Neural cell (in vitro differentiated cells): ENCODE results near the gene EHBP1. TPM values are rescaled to one million over a fixed set of nuclear protein-coding genes. Genes with fewer than 3 reads are reported as not detected.

Experiments used
- H2AFZ ChIP-seq: fragments of 200-600, 300-800 bp; sonication (generic), shearing (Covaris generic); 2 replicates; pipeline ENCODE4 v1.6.0; 2014; ENCODE audit warnings: low read depth, mild to moderate bottlenecking, antibody characterized with exemption, low read length, moderate library complexity
- H3F3A ChIP-seq: fragments of 200-600 bp; shearing (Covaris generic); 2 replicates; pipeline ENCODE4 v1.6.1; 2016; ENCODE audit warnings: mild to moderate bottlenecking, moderate library complexity, mixed read lengths, antibody characterized with exemption, low read length; ENCODE audit not compliant: insufficient read depth, poor library complexity, severe bottlenecking
- H3K27ac ChIP-seq: fragments of 200-600, 300-800 bp; sonication (generic), shearing (Covaris generic); 2 replicates; pipeline ENCODE4 v1.5.1; 2014; ENCODE audit warnings: mild to moderate bottlenecking, low read length, moderate library complexity
- H3K27me3 ChIP-seq: fragments of 300-800, 200-600 bp; sonication (generic), shearing (Covaris generic); 2 replicates; pipeline ENCODE4 v1.6.0; 2014; ENCODE audit warnings: mild to moderate bottlenecking, low read depth, low read length, moderate library complexity; ENCODE audit not compliant: insufficient read depth
- H3K36me3 ChIP-seq: fragments of 300-800, 200-600 bp; sonication (generic), shearing (Covaris generic); 2 replicates; pipeline ENCODE4 v1.5.1; 2014; ENCODE audit warnings: mild to moderate bottlenecking, antibody characterized with exemption, low read length, moderate library complexity; ENCODE audit not compliant: insufficient read depth
- H3K4me2 ChIP-seq: fragments of 300-800, 200-600 bp; sonication (generic), shearing (Covaris generic); 2 replicates; pipeline ENCODE4 v1.6.0; 2014; ENCODE audit warnings: mild to moderate bottlenecking, low read length
- H3K4me3 ChIP-seq: fragments of 300-800, 200-600 bp; sonication (generic), shearing (Covaris generic); 2 replicates; pipeline ENCODE4 v1.5.1; 2014; ENCODE audit warnings: mild to moderate bottlenecking, low read length, moderate library complexity
- H3K79me2 ChIP-seq: fragments of 200-600 bp; shearing (Covaris generic); replicated peaks from 2 replicates; pipeline ENCODE4 v1.6.0; 2014; ENCODE audit warnings: mild to moderate bottlenecking, low read length, moderate library complexity; ENCODE audit not compliant: insufficient read depth
- H3K9ac ChIP-seq: fragments of 300-800, 200-600 bp; sonication (generic), shearing (Covaris generic); 2 replicates; pipeline ENCODE4 v1.6.1; 2016; ENCODE audit warnings: mild to moderate bottlenecking, low read length, mixed read lengths
- H3K9me2 ChIP-seq: fragments of 200-600 bp; shearing (Covaris generic); 2 replicates; pipeline ENCODE4 v1.6.1; 2016; ENCODE audit warnings: mild to moderate bottlenecking, low read length, mixed read lengths; ENCODE audit not compliant: insufficient read depth
- H3K9me3 ChIP-seq: fragments of 200-600, 300-800 bp; sonication (generic), shearing (Covaris generic); 2 replicates; pipeline ENCODE4 v1.6.1; 2016; ENCODE audit warnings: mild to moderate bottlenecking, mixed run types, low read length, moderate library complexity, mixed read lengths
- H4K20me1 ChIP-seq: fragments of 200-600 bp; shearing (Covaris generic); 2 replicates; pipeline ENCODE4 v1.6.1; 2016; ENCODE audit warnings: mild to moderate bottlenecking, mixed run types; ENCODE audit not compliant: insufficient read depth
- EP300 ChIP-seq: fragments of 450-650 bp; conservative IDR thresholded peaks from 2 replicates; pipeline ENCODE4 v1.6.1; 2014; ENCODE audit warnings: antibody characterized with exemption, mild to moderate bottlenecking, moderate library complexity; ENCODE audit not compliant: poor library complexity, severe bottlenecking
- EZH2 ChIP-seq: fragments of 200-600, 300-800 bp; shearing (Covaris generic), sonication (generic); IDR thresholded peaks from 2 replicates; pipeline ENCODE4 v1.6.1; 2014; ENCODE audit warnings: antibody characterized with exemption, low read length, borderline replicate concordance, mild to moderate bottlenecking; ENCODE audit not compliant: insufficient read depth, poor library complexity, severe bottlenecking
- MXI1 ChIP-seq: fragments of 450-650 bp; conservative IDR thresholded peaks from 2 replicates; pipeline ENCODE4 v1.6.1; 2014; ENCODE audit warnings: antibody characterized with exemption, mild to moderate bottlenecking; ENCODE audit not compliant: poor library complexity, severe bottlenecking
- POLR2AphosphoS5 ChIP-seq: IDR thresholded peaks from 2 replicates; pipeline ENCODE4 v1.6.1; 2012
- RAD21 ChIP-seq: fragments of 450-650 bp; conservative IDR thresholded peaks from 2 replicates; pipeline ENCODE4 v1.6.1; 2014; ENCODE audit warnings: antibody characterized with exemption, mild to moderate bottlenecking, moderate library complexity
- SMC3 ChIP-seq: fragments of 450-650 bp; conservative IDR thresholded peaks from 2 replicates; pipeline ENCODE4 v1.6.1; 2014; ENCODE audit warnings: antibody characterized with exemption, mild to moderate bottlenecking, moderate library complexity; ENCODE audit not compliant: poor library complexity
- TAF1 ChIP-seq: IDR thresholded peaks from 2 replicates; pipeline ENCODE4 v1.6.1; 2012; ENCODE audit warnings: low read depth
- polyA plus RNA-seq: library from polyadenylated mRNA; depleted of rRNA; stranded (reverse); fragments of >200 nt; gene quantifications from 2 replicates; pipeline ENCODE4 v1.2.3, GENCODE V29; 2014
- small RNA-seq, 3 experiments: library from RNA; depleted of rRNA; stranded (forward); fragments of <200 nt; gene quantifications; one replicate each; pipeline ENCODE3, GENCODE V24; 2012
- TF ChIP-seq, protein P1 (sequence below): fragments of 450-650 bp; IDR thresholded peaks from 2 replicates; pipeline ENCODE4 v1.5.1; 2014; ENCODE audit warnings: antibody characterized with exemption, mild to moderate bottlenecking, moderate library complexity; ENCODE audit not compliant: poor library complexity, severe bottlenecking
- TF ChIP-seq, protein P2 (sequence below): IDR thresholded peaks from 2 replicates; pipeline ENCODE4 v1.6.1; 2012; ENCODE audit warnings: borderline replicate concordance

EHBP1 gene
- polyA plus RNA-seq, 1 donor from 2014 or later, result 52.6 TPM

DNA sequence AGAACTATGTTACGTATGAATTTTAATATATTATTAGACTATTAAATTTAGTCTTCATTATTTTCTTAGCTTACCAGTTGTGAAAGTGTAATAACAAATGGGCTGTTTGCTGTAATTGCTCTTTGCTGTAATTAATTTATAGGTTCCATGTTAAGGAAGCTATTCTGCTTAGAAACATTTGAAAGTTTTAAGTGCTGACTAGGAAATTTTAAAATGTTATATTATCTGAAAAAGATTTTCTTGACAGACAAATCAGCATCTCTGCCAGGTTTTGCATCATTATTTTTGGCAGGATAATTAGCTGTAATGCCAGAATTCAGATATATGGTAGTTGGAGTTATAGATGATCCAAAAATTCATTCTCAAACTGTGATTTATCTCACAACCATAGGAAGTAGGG, 387.3 kb downstream of the EHBP1 start:
- H2AFZ ChIP-seq, result no peak overlapping the region
- H3K79me2 ChIP-seq, result no peaks in the 10 kb centered on the region
- no peak overlapping the region for H3K4me2 ChIP-seq

DNA sequence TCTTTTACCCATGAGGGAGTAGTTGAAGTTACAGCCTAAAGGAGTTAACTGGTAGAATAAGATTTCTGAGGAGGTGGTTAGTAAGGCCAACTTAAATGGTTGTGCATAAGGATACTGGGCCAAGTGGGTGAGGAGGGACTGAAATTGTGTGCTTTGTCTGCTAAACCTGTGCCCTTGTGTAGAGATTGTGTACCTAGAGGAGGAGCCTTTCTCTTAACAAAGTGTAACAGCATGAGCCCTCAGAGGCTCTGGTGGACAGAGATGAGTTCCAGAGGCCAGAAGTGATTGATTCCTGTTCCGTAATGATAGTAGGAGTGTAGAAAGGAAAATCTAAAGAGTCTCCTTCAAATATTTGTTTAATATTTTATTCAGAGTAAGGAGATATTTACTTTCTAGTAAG, 388.0 kb downstream of the EHBP1 start:
- Histone ChIP-seq H3K4me3 (no peak overlapping the region), H3K9me3 (no peaks in the 10 kb centered on the region), H3K9ac (no peak overlapping the region), H3K9me2 (no peaks in the 10 kb centered on the region), H3K27me3 (no peaks in the 10 kb centered on the region), H3F3A (no peaks in the 10 kb centered on the region), H4K20me1 (no peaks in the 10 kb centered on the region), H3K4me2 (no peak overlapping the region), H3K36me3 (no peaks in the 10 kb centered on the region), H3K27ac (no peak overlapping the region), H3K79me2 (no peaks in the 10 kb centered on the region), H2AFZ (no peak overlapping the region)
- no peak for TF ChIP-seq MXI1
- no peak for TF ChIP-seq EP300

More for the DNA sequence above, 387.3 kb downstream of the EHBP1 start:
- TF ChIP-seq EZH2, result no peak
- TF ChIP-seq, protein P1, sequence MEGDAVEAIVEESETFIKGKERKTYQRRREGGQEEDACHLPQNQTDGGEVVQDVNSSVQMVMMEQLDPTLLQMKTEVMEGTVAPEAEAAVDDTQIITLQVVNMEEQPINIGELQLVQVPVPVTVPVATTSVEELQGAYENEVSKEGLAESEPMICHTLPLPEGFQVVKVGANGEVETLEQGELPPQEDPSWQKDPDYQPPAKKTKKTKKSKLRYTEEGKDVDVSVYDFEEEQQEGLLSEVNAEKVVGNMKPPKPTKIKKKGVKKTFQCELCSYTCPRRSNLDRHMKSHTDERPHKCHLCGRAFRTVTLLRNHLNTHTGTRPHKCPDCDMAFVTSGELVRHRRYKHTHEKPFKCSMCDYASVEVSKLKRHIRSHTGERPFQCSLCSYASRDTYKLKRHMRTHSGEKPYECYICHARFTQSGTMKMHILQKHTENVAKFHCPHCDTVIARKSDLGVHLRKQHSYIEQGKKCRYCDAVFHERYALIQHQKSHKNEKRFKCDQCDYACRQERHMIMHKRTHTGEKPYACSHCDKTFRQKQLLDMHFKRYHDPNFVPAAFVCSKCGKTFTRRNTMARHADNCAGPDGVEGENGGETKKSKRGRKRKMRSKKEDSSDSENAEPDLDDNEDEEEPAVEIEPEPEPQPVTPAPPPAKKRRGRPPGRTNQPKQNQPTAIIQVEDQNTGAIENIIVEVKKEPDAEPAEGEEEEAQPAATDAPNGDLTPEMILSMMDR, result no peak
- no peak for TF ChIP-seq MXI1
- TF ChIP-seq TAF1, result no peak
- no peak for TF ChIP-seq SMC3
- no peak for TF ChIP-seq POLR2AphosphoS5
- TF ChIP-seq RAD21, result no peak
- TF ChIP-seq, protein P2, sequence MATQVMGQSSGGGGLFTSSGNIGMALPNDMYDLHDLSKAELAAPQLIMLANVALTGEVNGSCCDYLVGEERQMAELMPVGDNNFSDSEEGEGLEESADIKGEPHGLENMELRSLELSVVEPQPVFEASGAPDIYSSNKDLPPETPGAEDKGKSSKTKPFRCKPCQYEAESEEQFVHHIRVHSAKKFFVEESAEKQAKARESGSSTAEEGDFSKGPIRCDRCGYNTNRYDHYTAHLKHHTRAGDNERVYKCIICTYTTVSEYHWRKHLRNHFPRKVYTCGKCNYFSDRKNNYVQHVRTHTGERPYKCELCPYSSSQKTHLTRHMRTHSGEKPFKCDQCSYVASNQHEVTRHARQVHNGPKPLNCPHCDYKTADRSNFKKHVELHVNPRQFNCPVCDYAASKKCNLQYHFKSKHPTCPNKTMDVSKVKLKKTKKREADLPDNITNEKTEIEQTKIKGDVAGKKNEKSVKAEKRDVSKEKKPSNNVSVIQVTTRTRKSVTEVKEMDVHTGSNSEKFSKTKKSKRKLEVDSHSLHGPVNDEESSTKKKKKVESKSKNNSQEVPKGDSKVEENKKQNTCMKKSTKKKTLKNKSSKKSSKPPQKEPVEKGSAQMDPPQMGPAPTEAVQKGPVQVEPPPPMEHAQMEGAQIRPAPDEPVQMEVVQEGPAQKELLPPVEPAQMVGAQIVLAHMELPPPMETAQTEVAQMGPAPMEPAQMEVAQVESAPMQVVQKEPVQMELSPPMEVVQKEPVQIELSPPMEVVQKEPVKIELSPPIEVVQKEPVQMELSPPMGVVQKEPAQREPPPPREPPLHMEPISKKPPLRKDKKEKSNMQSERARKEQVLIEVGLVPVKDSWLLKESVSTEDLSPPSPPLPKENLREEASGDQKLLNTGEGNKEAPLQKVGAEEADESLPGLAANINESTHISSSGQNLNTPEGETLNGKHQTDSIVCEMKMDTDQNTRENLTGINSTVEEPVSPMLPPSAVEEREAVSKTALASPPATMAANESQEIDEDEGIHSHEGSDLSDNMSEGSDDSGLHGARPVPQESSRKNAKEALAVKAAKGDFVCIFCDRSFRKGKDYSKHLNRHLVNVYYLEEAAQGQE, result no peak
- no peak for TF ChIP-seq EP300
- H3K27ac ChIP-seq, result no peak overlapping the region
- H3K9ac ChIP-seq, result no peak overlapping the region
- no peaks in the 10 kb centered on the region for H3F3A ChIP-seq
- H3K27me3 ChIP-seq, result no peaks in the 10 kb centered on the region
- H3K36me3 ChIP-seq, result no peaks in the 10 kb centered on the region
- H3K9me3 ChIP-seq, result no peaks in the 10 kb centered on the region
- H4K20me1 ChIP-seq, result no peaks in the 10 kb centered on the region
- no peak overlapping the region for H3K4me3 ChIP-seq
- no peaks in the 10 kb centered on the region for H3K9me2 ChIP-seq

Small RNAs within 50 kb of the gene (small RNA-seq; reads per million reads assigned to genes)
- 0 to 1.2 (median 0) reads per million in 3 experiments for gene RF00019

Other genes with a start within 250 kb of the EHBP1 start
- 7.1 and 8.6 TPM in 2 replicates for gene TMEM17, start 199.5 kb upstream of the EHBP1 start, polyA plus RNA-seq